Ovary (tissue), 9 donors: Measurements from ENCODE around the gene TIPARP. TPM values are rescaled to one million over a fixed set of nuclear protein-coding genes. Genes with fewer than 3 reads are reported as not detected.

Experiments used
- DNase-seq, 5 donors: peaks; one replicate each; pipeline ENCODE4 v3.0.0-alpha.2; 2019 to 2020
- H3K27ac ChIP-seq, 2 donors: fragments of 200-600 bp; one replicate each; pipeline versions ENCODE4 v1.5.1 to v1.8.0; 2019 to 2022
- H3K27me3 ChIP-seq: fragments of 200-600 bp; one replicate; pipeline ENCODE4 v1.8.0; 2022
- H3K36me3 ChIP-seq: fragments of 200-600 bp; sonication (generic); one replicate; pipeline ENCODE4 v1.5.1; 2019
- H3K4me1 ChIP-seq: one replicate; pipeline ENCODE4 v1.8.1; 2013; ENCODE audit warnings: mild to moderate bottlenecking, moderate library complexity; ENCODE audit not compliant: insufficient read depth
- H3K4me3 ChIP-seq: fragments of 200-600 bp; sonication (generic); one replicate; pipeline ENCODE4 v1.5.1; 2017
- H3K9me3 ChIP-seq, 2 donors: fragments of 200-600 bp in 1 of 2; sonication (generic) in 1 of 2; one replicate each; pipeline versions ENCODE4 v1.5.1 to v1.8.1; 2013 to 2019; ENCODE audit warnings: mild to moderate bottlenecking in 1 of 2, moderate library complexity in 1 of 2
- CTCF ChIP-seq, 3 donors: fragments of 450-650 bp in 2 of 3; fragments of 200-600 bp in 1 of 3; IDR thresholded peaks; one replicate each; pipeline versions ENCODE4 v1.5.1 to v1.8.0; 2016 to 2022; ENCODE audit warnings: antibody characterized with exemption in 3 of 3, mild to moderate bottlenecking in 1 of 3
- EP300 ChIP-seq: sonication (generic); formaldehyde crosslinking; IDR thresholded peaks from one replicate; pipeline ENCODE4 v1.6.1; 2017; ENCODE audit warnings: antibody characterized with exemption
- POLR2A ChIP-seq: fragments of 450-650 bp; IDR thresholded peaks from one replicate; pipeline ENCODE4 v1.6.1; 2017; ENCODE audit warnings: antibody characterized with exemption, mild to moderate bottlenecking, moderate library complexity
- WGBS, 3 donors: extraction: QIAGEN DNeasy Blood & Tissue Kit in 1 of 3; methylation state at CpG; one replicate each; pipeline versions ENCODE4 v1.1.5 to v1.1.7; 2013 to 2017; 5-methylcytosine and 5-hydroxymethylcytosine counted together
- intact Hi-C, 4 donors: fragments of 100-400 bp; cut with DNase I; formaldehyde crosslinking; loops; one replicate each; pipeline versions ENCODE4 v1.11.0 to v1.15.1; 2022 to 2023
- polyA plus RNA-seq, 2 donors: library from polyadenylated mRNA; stranded (reverse); fragments of 200-250 nt in 1 of 2; fragments of 350-450 nt in 1 of 2; fragmentation: Illumina TruSeq in 1 of 2; extraction: RNeasy Lipid Tissue Mini Kit (QIAGEN cat#74804) in 1 of 2; gene quantifications; one replicate each; pipeline ENCODE4 v1.2.3, GENCODE V29; 2013 to 2014
- total RNA-seq, 7 donors: library from RNA; depleted of rRNA in 2 of 7; stranded (reverse); fragments of >200 nt in 2 of 7; fragmentation: NEBNext Ultra II Directional in 3 of 7; extraction: Animal tissue kit (Norgen Biotek cat#: 25700) in 3 of 7; gene quantifications; one replicate each; pipeline versions ENCODE4 v1.1.0 to v1.2.4, GENCODE V29; 2016 to 2023
- donor health status: DM: no; HTN: no; CAD: no; lungs with moderate emphysema.
- donor health status: DM: no; HTN: no; CAD: no.
- donor health status: Bipolar disorder and iron deficiency.
- donor health status: DM: yes; HTN: yes; CAD: no.
- donor health status: DM: no; HTN: no; CAD: no.
- donor health status: DM: yes; HTN: yes; CAD: no.

Gene TIPARP
- total and polyA plus RNA-seq, 9 donors = 11.3 to 109 (median 46.1) TPM

GRCh38 chr3:156742401-156742800 is 68.0 kb downstream of the TIPARP start:
- Histone ChIP-seq H3K4me1 (no peaks in the 10 kb centered on the region), H3K9me3 (no peaks in the 10 kb centered on the region), H3K36me3 (no peaks in the 10 kb centered on the region), H3K27ac (no peak overlapping the region), H3K27me3 (no peaks in the 10 kb centered on the region), H3K4me3 (no peak overlapping the region)
- intact Hi-C loops = no loop called here
- DNase-seq = no peak
- TF ChIP-seq POLR2A (no peak), EP300 (no peak), CTCF (IDR thresholded peaks at IDR 0.05) (no peak)

GRCh38 chr3:156743859-156744258 is 69.5 kb downstream of the TIPARP start:
- Histone ChIP-seq H3K27ac (no peak overlapping the region), H3K4me1 (no peaks in the 10 kb centered on the region), H3K36me3 (no peaks in the 10 kb centered on the region), H3K27me3 (no peaks in the 10 kb centered on the region), H3K9me3 (no peaks in the 10 kb centered on the region), H3K4me3 (no peak overlapping the region)
- intact Hi-C loops = no loop called here
- WGBS, 3 donors = 87 to 94% (median 88%) methylated on average over 5 of the region's 5 CpGs
- no peak for TF ChIP-seq CTCF (IDR thresholded peaks at IDR 0.05)
- no peak for TF ChIP-seq EP300
- no peak for TF ChIP-seq POLR2A
- no peak for DNase-seq

- H3K4me1 ChIP-seq = no peaks in the 10 kb centered on the region
- H3K9me3 ChIP-seq = no peaks in the 10 kb centered on the region
- no peaks in the 10 kb centered on the region for H3K27me3 ChIP-seq
- TF ChIP-seq EP300 (no peak), CTCF (IDR thresholded peaks at IDR 0.05) (no peak), POLR2A (no peak)
- no peak overlapping the region for H3K4me3 ChIP-seq
- no peak overlapping the region for H3K27ac ChIP-seq
- intact Hi-C loops = no loop called here
- no peak for DNase-seq
- H3K36me3 ChIP-seq = no peaks in the 10 kb centered on the region
- 78 to 86% (median 84%) methylated on average over 7 of the region's 7 CpGs for WGBS, 3 donors
Measured at GRCh38 chr3:156744631-156745030, 70.2 kb downstream of the TIPARP start.

- no peaks in the 10 kb centered on the region for H3K9me3 ChIP-seq
- no peaks in the 10 kb centered on the region for H3K27me3 ChIP-seq
- DNase-seq = no peak
- H3K4me1 ChIP-seq = no peaks in the 10 kb centered on the region
- no peak overlapping the region for H3K4me3 ChIP-seq
- H3K27ac ChIP-seq = no peak overlapping the region
- intact Hi-C loops = no loop called here
- 46 to 54% (median 54%) methylated on average over 1 of the region's 1 CpG for WGBS, 3 donors
- H3K36me3 ChIP-seq = no peaks in the 10 kb centered on the region
- TF ChIP-seq EP300 (no peak), CTCF (IDR thresholded peaks at IDR 0.05) (no peak), POLR2A (no peak)
Measured at GRCh38 chr3:156745766-156746165, 71.4 kb downstream of the TIPARP start.

- TF ChIP-seq POLR2A (no peak), CTCF (IDR thresholded peaks at IDR 0.05) (no peak), EP300 (no peak)
- no peak overlapping the region for H3K4me3 ChIP-seq
- H3K9me3 ChIP-seq = no peaks in the 10 kb centered on the region
- no peaks in the 10 kb centered on the region for H3K27me3 ChIP-seq
- intact Hi-C loops = no loop called here
- no peak for DNase-seq
- H3K36me3 ChIP-seq = no peaks in the 10 kb centered on the region
- no peak overlapping the region for H3K27ac ChIP-seq
- H3K4me1 ChIP-seq = no peaks in the 10 kb centered on the region
- WGBS, 3 donors = 90 to 96% (median 92%) methylated on average over 1 of the region's 1 CpG
Measured at GRCh38 chr3:156747046-156747445, 72.7 kb downstream of the TIPARP start.
